DMS114 treated with DMSO at 0.1 percent for 48 hours (cell line): ENCODE results near the gene KLF13.

Source experiments
- DNase-seq: peaks from one replicate; lab custom pipeline; 2025; ENCODE audit not compliant: unreplicated experiment; lab: John Stamatoyannopoulos, UW

The KLF13 gene

DNA sequence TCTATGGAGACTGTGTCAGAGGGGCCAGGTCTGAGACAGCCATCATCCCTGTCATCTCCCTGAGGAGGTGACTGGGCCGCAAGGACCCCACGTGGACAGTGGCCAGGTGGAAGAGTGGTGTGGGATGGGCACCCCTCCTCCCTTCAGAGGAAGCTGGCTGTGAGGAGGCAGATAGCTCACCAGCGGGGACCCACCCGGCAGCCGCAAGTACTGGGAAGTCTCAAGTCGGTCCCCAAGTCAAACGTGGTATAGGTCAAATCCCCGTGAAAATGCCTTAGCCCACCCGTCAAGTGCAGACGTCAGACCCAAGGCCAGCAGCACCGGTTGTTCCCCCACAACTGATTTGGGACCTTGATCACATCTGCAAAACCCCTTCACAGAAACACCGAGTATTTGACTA, 12.3 kb upstream of the KLF13 start:
- DNase-seq = no peak

DNA sequence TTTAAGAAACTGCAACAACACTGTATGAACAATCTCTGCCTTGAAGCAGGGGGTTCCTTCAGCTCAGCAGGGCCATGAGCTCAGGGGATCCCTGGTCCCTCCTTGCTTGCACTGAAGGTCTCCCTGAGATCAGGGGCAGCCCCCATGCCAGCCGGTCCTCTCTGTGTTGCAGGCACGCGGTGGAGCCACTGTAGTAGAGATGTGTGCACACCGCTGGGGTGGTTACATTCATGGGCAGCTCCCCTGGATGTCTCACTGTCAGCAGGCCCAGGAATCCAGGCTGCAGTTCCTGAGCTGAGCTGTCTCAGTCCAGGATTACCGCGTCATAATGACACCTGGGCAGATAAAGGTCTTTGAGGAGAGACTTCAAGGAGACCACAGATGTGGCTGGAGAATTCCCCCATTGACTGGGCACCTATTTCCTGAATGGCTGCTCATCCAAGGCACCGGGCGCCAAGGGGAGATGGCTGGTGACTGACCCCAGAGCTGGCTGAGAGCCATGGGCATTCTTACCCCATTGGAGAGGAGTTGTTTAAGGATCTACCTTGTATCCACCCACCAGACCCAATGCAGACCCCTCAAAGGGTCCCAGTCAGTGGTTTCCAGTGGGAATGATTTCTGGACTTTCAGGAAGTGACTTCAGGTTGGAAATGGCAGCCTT, 10.4 kb upstream of the KLF13 start:
- DNase-seq = no peak

DNA sequence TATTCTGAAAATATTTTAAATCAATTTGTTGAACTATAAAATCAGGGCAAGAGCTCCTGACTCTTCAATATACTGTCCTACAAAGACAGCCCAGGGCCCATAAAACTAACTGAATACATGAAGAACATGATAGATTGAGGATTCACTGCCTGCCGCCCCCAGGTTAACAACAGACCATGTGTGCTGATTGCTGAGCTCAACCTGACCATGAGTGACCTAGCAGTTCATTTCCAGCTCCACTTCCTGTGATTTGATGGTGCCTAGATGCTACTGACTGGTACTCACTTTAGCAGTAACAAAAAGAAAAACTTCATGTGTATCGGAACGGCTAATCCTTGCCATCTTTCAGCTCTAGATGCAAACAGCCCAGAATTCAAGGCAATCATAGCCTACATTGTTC, 9.6 kb upstream of the KLF13 start:
- DNase-seq = no peak

DNA sequence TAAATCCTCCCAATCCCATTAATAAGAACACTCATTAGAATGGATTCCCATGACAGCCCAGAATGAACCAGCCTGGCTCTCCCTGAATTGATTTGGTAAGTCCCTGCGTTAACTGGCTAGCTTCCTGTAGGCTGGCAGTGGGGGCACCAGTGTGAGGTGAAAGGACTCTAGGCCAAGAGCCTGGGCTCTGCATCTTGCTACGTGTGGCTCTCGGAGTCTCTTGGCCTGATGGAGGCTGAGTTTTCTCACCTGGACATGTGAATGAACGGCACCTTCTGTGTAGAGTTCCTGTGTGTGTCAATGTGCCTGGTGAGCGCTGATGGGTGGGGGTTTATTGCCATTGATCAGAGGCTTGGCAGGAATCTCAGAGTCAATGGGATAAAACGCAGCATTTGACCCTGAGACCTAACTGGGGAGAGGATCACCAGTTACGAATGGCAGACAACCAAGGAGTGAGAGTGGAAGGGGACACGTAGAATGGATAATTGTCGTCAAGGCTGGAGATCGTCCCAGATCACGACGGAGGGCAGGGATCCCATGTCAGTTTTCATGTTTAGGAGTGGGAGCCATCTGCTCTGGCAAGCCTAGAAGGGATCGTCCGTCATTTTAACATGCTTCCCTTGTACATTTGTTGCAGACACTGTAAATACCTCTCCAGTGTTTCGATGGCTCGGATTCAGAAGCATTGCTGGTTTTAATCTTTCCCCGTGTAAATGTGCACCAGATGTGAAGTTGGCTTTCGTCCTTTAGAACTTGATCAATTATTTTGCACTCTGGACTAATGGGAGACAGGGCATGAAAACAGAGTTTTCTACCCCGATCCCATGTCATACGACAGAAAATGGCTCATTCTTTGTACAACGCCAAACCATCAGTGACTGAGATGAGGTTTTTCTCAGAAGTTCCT, 9.0 kb upstream of the KLF13 start:
- DNase-seq = no peak

DNA sequence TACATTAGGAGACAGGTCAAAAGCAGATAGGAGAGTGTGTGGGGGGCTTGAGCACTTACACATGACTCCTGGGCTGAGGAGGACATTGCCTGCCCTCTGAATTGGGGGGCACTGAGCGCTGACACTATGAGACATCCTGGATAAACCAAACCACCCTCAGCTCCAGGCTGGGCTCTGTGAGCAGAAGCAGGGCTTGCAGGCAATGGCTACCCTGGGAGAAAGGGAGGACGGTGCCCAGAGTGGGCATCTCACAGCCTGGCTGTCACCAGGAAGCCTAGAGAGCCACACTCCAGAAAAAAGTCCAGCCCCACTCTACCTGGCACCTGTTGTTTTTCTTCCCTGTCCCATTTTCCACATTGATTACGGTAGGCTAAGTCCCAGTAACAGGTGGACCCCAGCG, 8.2 kb upstream of the KLF13 start:
- DNase-seq = no peak

DNA sequence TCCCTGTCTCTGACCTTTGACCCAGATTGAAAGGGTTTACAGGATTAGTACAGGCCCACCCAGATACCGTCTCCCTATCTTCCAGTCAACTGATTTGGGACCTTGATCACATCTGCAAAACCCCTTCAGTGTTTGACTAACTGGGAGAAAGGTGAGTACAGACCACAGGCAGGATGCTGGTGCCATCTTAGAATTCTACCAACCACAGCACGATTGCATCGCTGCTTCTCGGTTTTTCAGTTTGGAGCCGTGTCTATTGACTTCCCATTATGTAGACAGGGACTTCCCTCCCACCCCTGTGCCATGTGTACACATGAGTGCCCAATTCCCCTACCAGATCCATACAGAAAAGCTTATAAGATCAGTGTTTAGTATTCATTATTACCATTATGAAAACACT, 6.6 kb upstream of the KLF13 start:
- no peak for DNase-seq

DNA sequence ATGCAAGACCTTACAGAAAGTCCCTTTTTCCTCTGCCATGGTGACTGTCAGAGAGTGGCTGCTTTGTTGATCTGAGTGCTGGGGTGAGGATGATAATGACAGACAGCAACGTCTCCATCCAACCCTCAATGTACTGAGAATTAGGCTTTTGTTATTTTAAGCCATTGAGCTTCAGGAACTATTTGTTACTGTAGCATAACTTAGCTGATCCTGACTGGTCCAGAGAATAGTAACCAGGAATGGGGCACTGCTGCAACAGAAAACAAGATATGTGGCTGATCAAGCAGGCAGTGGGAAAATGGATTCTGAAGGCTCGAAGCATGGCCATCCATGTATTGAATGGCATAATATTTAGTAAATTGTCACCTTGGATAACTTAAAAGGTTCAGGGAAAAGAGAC, 5.2 kb upstream of the KLF13 start:
- DNase-seq = no peak

DNA sequence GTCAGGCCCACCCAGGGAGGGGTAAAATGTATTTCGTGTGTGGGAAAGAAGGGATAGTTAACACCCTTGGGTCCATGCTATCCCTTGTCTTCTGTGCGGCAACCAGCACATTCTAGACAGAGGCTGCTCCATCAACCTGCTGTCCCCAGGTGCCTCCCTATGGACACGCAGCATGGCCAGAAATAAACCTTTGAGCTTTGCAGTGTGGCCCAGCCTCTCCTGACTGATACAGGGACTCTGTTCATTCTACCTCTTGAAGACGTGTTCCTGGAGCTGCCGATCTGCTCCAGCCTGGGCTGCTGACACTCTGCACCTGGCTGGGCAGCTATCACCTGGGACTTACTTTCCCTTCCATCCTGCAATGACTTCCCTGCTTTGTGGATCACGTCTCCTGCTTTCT, 4.1 kb upstream of the KLF13 start:
- DNase-seq = no peak

DNA sequence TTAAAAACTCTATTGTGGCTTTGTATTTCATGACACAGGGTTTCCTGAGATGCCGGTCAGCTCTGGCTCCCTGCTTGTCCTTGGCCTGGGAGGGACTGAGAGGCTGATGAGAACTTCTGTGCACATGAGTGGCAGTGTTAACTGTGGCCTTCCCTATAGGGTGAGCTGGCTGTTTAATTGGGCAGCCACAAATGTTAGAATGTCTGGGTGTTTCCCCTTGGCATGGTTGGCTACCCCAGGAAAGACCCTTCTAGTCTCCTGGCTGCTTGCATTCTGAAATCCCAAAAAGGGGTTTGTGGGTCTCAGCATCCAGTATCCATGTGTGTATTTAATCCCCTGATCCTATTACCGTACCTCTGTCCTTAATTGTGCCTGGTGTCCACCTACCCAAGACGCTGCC, 3.0 kb upstream of the KLF13 start:
- DNase-seq = no peak

DNA sequence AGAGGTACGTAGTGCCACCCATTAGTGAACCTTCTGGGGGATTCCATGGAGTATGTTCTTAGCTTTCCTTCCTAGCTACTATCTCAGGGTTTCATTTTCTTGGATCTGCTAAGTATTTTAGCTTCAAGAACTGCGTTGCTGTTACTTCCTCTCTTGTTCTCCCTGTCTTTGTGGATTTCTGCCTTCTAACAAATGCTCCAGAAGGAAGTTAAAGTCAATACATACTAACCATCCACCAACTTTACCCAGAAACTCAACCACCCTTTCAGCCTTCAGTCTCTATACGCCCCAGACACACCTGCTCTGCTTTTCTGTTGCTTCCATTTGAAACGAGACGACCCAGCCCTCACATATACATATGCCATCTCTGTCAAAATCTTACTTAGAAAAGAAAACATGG, 2.4 kb upstream of the KLF13 start:
- DNase-seq = no peak

DNA sequence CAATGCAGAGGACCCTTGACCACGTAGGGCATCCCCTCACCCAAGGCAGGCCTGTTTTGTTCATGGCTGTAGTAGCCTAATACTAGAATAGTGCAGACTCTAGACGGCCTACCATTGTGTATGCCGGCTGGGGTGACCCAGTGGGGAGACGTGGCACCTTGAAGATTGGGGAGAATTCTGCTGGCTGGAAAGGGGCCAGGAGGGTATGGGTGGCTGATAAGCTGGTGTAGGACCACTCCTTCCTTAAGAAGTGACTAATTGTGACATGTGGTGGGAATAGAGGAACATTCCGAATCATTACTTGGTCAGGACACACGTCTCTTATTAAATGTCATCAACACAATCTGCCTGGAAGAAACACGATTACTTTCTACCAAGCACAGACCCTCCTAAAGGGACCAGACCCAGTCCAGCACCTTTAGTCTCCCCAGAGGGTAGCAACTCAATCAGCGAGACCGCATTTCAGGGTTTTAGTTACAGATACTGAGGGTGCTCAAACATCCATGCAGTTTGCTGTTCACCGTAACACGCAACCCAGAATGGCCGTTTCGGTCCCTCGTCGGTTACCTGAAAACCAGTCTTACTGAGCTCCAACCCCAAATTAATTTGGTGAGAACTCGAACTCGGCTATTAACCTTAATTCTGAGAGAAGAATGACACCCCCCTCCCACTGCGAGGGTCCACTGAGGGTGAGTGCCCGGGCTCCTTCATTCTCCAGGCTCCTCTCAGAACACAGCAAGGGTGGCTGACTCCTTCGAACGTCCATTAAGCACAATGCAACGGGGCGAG, 1.6 kb upstream of the KLF13 start:
- no peak for DNase-seq

DNA sequence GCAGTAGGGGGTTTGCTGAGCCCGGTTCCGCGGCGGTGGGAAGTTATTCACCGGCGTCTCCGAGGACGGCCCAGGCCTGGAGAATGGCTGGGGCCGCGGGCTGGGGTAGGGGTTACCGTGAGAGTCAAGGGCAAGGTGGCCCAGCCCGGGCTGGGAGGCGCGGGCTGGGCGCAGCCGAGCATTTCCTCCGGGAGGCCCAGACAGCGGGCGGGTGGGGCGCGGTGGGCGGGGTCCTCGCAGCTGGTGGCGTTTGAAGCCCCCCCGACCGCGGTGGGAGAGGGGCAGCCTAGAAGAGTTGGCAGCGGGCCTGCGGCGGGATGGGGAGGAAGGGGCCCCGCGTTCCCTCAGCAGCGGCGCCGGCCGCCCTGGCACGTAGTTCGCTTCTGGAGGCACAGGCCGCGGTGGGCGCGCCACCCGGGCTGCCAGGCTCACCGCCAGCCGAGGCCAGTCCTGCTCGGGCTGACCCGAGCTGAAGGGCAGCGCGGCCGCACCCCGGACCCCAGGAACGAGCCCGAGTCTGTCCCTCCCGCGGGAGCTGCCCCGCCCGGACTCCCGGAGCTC, 960 bp upstream of the KLF13 start:
- DNase-seq = no peak

DNA sequence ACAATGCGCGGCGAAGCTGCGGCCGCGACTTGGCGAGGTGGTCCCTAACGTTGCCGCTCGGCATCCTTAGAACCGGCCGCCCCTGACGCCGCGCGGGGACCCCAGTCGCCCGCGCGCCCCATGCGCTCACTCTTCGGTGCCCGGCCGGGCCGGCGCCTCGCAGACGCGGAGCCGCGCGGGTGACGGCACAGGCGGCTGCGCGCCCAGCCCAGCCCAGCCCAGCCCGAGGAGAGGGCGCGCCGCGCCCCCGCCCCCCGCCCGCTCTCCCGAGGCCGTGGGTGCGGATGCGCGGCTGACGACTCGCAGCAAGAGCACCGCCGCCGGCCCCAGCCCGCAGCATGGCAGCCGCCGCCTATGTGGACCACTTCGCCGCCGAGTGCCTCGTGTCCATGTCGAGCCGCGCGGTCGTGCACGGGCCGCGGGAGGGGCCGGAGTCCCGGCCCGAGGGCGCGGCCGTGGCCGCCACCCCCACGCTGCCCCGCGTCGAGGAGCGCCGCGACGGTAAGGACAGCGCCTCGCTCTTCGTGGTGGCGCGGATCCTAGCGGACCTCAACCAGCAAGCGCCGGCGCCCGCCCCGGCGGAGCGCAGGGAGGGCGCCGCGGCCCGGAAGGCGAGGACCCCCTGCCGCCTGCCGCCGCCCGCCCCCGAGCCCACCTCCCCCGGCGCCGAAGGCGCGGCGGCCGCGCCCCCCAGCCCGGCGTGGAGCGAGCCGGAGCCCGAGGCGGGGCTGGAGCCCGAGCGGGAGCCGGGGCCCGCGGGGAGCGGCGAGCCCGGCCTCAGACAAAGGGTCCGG, 437 bp downstream of the KLF13 start:
- no peak for DNase-seq

DNA sequence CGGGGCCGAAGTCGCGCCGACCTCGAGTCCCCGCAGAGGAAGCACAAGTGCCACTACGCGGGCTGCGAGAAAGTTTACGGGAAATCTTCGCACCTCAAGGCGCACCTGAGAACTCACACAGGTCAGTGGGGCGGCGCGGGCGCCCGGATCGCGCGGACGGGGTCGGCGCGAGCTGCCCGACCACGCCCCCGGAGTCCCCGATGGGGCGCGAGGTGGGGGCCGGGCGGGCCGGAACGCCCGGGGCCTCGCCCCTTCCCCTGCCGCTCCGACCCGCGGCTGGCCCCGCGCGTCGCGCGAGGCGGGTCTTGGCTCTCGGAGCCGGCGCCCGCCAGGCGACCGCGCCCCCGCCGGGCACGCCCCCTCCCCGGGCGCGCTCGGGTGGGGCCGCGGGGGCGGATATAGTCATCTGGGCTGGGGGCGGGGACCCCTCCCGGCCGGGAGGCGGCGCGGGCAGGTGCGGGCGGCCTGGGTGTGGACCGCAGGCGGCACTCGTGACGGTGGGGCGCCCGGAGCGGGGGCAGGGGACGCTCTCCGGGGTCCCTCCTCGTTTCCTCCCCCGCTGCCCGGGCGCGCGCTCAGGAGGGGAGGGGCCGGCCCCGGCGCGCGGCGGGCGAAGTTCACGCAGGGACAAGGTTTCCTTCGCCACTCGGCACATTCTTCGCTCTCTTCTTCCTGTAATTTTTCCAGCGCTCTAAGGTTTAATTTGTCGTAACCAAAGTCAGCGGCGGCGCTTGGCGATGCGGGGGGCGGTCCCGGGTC, 1.2 kb downstream of the KLF13 start:
- no peak for DNase-seq

DNA sequence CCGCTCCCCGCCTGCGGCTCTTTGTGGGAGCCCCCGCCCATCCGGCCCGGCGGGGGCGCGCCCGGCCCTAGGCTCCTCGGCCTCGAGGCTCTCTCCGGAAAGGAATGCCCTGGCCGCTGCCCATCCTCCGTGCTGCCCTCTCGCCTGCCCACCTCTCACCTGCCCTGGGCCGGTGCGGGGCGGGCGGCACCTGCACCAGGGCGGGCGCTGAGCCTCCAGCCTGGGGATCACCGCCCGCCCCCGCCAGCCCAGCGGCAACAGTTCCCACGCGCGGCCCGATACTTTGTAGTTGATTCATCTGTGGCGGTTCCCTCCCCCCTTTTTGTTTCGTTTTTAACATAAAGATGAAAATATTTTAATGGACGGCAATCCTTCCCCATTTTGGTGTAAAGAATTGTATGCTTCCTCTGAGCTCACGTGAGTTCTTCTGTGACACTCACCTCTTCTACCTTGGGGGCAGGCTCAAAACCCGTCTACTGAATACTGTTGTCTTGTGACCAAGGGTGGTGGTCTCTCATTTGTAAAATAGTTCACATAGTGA, 1.9 kb downstream of the KLF13 start:
- DNase-seq = no peak

DNA sequence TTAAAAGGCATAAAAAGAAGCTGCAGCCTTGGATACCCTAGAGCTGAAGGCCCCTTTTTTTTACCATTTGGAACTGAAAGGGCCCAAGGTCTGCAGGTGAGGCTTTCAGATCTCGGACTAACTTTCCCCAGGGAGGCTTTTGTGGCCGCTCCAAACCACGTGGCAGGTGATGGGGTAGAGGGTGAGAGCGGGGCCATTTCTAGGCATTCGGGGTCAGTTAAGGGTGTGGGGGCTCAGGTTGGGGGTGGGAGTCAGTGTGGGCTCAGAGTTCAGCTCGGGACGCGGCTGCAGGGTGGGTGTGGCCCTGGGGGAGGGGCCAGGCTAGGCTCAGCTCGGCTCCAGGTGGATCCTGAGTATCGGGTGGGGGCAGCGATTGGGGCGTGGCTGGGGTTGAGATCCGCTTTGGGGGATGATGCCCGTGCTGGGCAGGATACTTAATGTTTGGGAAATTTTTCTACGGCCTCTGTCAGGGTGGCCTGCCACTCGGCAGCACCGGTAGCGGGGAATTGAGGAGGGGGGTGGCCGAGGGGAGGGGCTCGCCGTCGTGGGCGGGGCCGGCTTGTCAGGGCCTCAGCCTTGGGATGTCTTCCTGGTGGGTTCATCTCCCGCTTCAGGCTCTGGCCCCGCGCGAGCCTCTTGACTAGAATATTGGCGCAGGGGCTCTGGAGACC, 2.5 kb downstream of the KLF13 start:
- DNase-seq = no peak

DNA sequence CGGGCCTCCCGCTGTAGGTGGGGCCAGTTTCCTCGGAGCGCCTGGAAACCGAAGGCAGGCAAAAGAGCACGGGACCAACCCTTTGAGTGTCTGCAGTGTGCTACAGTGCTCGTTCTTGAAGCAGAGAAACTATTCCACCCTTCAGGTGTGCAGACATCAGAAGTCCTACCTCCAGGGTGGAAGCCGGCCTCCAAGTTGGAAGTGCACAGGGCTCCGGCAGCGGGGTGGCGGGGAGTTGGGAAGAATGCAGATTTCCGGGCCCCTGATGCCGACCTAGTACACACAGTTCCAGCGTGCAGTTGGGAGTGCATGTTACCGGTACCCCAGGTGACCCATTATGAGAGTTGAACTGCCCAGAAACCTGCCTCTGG, 3.0 kb downstream of the KLF13 start:
- no peak for DNase-seq

DNA sequence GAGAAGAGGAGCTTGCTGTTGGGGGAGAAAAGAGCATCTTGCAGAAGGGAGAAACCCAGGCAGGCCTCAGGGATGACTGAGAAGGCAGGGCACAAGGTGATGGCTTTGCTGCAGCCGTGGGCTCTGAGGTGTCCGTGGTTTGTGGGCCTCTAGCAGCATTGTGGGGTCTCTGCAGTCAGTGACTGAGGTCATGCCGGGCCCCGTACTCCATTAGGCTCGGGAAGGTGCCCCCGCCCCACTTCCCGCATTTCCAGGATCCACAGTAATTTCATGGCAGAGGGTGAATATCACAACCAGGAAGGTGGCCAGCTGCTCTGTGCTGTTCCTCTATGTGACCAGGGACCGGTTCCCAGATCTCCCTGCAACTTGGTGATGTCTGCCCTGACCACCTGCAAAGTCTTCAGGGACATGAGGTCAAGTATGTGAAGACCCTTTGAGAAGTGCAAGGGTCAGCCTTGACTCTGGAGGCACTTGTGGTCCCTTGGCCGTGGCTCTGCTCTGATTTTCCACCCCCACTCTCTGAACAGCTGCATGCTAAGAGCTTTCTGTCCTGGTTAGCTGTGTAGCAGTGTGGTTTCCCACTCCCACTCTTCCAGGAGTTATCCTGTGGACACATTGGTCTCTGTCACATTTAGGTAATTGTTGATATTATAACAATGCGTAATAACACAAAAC, 3.6 kb downstream of the KLF13 start:
- DNase-seq = no peak

DNA sequence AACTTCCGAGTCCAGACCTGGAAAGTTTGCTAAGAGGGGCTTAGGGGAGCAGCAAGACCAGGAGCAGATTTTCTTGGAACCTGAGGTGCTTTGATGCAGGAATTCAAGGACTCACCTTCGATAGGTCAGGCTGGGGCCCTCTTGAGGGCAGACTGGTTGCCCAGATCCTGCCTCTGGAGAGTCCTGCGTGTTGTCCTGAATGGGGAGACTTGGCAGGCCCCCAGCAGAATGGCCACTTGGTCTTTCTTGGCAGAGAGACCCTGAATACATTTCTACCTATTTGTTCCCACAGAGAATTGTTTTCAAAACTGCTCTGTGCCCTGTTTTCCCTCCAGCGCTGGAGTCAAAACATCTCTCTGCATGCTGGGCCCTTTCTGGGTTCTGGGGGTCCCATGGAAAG, 4.2 kb downstream of the KLF13 start:
- DNase-seq = no peak
